Inflammatory macrophage (primary cell): ENCODE measurements around the gene CCDC17.
"Not testable (repeated sequence)": the region's sequence is repeated elsewhere in the genome, so short reads cannot be mapped to it uniquely, and the experiment has no call there.

ENCODE experiments used
- DNase-seq, 2 donors: peaks; one replicate each; pipeline ENCODE4 v3.0.0-alpha.2; 2020 to 2022

The CCDC17 gene

DNA sequence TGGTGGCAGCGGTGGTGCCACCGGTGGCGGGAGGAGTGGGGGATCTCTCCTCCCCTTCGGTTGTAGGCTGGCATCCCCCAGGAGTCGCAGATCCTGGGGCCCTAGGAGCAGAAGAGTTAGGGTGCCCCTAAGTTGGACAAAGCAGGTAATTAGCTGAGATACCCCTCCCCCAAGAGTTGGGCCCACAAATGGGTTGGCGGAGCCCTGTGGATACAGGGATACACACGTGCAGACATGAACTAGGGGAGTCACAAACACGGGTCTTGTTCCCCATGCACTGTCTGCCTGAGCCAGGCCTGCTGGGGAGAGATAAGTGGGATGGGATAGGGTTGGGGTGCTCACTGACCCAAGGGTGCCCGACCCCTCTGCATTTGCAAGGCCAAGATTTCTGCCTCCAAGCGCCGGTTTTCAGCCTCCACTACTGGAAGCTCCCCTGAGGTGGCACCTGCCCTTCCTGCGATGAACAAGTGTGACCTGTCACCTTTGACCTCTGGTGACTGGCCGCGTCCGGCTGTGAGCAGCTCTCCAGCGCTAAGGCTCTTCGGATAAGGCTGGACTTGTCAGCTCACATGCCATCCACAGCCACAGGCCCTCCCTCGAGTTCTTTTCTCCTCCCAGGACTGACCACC is 1.8 kb downstream of the CCDC17 start:
- DNase-seq, result no peak

DNA sequence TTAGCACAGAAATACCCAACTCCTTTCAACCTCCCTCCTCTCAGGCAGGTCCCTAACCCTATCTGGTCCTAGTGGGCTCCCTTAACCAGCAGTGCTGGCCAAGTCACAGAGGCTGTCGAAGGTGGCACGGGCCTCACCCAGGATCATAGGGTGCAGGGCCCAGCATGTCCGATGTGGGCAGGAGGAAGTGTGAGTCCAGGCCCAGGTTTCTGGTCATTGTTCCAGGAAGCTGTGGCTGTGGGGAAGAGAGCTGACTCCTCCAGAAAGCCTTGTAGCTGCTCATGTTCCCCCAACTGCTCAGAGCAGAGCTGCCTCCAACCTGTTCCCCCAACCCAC is 2.4 kb downstream of the CCDC17 start:
- DNase-seq, result peak; percentile 43 to 45

DNA sequence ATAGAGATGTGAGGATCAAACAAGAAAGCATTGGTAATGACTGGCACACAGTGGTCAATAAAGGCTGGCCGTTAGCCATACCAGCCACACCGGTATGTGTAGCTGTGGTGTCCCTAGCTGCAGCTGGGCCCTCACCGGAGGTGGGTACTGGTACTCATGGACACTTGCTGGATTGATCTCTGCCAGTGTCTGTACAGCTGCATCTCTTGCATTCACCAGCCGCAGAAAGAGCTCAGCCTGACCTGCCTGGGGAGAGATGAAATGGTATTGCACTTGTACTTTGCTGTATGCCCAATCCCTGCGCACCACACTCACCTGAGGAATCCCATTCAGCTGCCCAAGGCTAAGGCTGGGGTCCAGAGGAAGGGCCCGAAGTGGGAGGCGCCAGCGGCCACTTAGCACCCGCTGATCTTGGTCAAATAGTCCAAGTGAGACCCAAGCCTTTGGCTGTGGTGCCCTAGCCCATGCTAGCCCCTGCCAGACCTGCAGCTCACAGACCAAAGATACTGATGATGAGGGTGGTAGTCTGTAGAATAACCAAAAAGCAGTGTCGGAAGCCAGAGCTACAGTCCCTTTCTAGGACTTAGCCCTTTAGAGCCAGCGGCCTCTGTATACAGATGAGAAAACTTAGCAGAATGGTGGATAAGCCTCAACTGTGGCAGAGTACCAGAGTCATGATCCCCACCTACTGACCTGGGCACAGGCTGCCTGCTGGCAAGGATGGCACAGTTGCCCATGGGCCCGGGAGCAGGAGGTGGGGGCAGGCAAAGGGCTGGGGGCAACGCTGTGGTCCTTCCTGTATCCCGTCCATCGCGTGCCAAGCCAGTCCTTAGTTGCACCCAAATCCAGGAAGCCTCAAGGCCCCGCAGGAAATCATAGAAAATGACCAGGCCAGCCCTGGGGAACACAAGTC is 3.0 kb downstream of the CCDC17 start:
- no peak for DNase-seq

DNA sequence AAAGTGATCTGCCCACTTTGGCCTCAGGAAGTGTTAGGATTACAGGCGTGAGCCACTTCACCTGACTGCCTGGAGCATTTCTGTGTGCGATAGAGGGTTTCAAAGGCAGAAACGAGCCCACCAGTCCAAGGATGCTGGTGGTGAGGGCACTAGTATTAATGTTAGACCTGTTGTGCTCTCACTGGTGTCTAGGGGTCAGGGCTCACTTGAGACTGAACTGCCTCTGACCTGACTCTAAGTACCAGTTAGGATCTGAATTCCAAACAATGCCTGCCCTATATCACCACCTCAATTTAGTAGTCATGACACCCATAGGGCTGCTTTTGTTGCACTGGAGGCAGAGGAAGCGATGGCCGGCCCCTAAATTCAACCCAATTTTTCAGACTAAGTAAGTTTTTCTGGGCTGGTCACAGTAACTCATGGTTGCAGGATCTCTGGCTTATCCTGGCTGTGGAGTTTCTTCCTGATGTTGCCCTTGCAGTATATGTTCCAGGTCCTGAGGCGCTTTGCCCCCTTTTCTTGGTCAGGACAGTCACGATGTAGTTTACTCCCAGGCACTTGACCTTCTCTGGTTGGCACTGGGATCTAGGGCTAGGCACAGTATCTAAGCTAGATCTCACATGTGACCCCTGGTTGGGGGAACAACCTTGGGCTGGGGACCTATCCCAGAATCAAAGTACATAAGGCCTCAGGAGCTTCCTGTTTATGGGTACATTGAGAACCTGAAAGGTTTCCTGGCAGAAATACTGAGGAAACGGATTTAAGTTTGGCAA is 4.5 kb downstream of the CCDC17 start:
- no peak for DNase-seq

DNA sequence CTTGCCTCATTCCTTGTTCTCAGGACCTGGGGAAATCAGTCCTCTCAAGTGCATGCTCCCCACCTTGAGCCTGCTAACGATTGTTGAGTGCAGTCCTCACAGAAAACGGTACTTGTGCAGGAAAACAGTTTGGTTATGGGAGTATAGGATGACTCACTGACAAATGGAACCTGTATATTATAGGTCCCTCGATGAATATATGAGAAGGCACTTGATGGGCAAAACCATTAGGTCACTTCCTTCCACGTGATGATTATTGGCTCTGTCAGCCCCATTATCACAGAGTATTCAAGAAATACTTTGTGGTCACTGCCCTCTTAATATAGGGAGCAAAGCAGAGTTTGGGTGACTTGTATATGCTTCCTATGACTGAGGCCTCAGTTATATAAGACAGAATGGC is 6.2 kb downstream of the CCDC17 start:
- no peak for DNase-seq

DNA sequence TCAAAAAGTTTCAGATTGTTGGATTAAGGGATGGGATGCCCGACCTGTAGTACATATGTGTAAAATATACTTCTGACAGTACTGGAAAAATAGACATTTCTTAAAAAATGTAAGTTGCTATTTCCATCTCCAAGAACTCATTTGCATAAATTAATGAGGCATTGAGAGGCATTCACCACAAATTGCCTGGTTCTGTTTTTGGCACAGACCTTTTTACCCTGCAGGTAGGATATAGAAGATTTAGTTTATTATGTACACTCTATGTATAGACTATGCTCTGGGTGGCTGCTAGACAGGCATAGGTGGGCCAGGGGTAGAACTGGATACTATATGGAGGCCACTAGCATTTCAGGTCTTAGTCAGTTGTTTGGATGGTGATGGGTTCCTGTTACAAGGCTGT is 8.0 kb downstream of the CCDC17 start:
- no peak for DNase-seq

DNA sequence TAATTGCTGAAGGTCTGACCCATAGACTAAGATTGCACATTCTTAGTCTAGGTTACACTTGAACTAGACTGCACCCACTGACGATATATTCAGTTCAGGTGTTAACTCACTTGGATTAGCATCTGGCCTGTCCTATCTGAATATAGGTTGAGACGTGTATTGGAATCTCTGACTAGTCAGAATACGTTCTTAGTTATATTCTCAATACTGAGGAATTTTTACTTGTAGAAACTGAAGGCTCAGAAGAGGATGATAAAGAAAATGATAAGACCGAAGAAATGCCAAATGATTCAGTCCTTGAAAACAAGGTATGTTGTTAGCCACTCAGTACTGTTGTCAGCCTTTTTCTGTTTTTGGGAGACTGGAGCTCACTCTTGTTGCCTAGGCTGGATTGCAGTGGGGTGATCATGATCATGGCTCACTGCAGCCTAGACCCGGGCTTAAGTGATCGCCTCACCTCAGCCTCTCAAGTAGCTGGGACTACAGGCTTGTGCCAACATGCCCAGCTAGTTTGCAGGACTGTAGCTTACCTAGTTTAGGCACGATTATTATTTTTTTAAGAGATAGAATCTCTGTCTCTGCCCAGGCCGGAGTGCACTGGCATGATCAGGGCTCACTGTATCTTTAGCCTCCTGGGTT is 10.8 kb downstream of the CCDC17 start:
- DNase-seq, result no peak

DNA sequence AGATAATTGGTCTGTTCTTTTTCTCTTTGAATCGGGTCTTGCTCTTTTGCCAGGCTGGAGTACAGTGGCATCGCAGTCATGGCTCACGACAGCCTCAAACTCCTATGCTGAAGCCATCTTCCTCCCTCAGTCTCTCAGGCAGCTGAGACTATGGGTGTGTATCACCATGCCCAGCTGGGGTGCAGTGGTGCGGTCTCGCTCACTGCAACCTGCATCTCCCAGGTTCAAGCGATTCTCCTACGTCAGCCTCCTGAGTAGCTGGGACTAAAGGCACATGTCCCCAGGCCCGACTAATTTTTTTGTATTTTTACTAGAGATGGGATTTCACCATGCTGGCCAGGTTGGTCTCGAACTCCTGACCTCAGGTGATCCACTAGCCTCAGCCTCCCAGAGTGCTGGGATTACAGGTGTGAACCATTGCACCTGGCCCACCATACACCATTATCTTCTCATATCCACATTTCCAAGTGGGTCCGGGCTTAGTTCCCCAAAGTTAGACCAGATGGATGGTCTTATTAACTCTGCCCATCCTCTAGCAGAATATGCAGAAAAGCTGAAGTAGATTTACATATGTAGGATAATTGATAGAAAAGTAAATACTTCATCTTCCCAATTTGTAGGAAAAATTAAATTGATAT is 13.1 kb downstream of the CCDC17 start:
- no peak for DNase-seq

DNA sequence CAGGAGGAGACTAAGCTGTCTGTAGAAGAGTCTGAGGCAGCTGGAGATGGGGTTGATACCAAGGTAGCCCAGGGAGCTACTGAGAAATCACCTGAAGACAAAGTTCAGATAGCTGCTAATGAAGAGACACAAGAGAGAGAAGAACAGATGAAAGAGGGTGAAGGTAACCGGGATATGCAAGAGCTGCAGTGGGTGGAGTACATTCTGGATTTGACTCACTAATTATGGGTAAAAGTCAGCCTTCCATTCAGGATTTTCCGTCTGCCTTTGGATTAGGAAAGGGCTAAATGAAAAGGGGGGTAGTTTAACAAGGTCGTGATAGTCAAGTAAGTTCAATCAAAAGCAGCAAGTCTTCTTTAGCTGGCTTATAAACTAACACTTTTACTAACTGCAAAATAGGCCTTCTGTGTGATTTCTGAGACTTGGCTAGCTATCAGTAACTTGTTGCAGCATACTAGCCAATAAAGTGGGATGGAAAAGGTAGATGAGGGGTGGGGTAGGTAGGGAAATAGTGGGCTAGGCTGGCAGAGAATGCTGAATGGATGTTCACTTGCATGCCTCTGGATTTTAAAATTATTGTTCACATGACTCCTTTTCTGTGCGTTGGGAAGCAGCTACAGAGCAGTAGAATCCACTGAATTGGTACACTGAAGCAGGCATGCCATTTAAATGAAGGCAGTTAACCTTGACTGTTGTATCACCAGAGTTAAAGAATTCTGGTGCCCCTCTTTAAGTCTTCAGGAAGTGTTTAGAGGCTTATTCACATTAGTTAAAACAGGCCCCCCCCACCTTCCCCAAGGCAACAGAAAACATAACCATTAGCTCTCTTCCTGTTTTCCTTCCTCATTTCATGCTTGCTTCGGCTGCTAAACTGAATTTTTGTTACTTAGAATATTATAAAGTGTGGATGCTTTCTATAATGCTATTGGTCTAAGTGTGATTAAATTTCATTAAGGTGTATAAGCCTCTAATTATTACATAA is 15.4 kb downstream of the CCDC17 start:
- peak; percentile 31 to 40 for DNase-seq

DNA sequence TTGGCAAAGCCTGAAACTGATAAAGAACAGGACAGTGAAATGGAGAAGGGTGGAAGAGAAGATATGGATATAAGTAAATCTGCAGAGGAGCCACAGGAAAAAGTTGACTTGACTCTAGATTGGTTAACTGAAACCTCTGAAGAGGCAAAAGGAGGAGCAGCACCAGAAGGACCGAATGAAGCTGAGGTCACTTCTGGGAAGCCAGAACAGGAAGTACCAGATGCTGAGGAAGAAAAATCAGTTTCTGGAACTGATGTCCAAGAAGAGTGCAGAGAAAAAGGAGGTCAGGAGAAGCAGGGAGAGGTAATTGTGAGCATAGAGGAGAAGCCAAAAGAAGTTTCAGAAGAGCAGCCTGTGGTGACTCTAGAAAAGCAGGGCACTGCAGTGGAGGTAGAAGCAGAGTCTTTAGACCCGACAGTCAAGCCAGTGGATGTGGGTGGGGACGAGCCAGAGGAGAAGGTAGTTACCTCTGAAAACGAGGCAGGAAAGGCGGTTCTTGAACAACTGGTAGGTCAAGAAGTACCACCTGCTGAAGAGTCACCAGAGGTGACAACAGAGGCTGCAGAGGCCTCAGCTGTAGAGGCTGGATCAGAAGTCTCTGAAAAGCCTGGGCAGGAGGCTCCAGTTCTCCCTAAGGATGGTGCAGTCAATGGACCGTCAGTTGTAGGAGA is 16.3 kb downstream of the CCDC17 start:
- peak; percentile 29 to 46 for DNase-seq

DNA sequence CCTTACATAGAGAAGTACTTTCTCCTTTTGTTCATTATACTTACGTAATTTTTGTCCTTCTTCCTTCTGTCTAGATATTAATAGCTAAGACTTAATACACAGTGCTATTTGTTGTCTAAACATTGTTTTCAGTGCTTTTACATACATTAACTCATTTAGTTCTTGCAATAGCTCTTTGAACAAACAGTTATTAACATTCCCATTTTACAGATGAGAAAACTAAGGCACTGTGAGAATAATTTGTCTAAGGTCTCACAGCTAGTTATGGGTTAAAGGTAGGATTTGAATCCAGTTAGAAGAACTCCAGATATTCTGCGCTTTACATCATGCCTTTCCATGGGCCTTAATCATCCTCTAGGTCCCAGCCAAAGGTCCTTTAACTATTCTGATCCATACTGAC is 19.6 kb downstream of the CCDC17 start:
- no peak for DNase-seq

DNA sequence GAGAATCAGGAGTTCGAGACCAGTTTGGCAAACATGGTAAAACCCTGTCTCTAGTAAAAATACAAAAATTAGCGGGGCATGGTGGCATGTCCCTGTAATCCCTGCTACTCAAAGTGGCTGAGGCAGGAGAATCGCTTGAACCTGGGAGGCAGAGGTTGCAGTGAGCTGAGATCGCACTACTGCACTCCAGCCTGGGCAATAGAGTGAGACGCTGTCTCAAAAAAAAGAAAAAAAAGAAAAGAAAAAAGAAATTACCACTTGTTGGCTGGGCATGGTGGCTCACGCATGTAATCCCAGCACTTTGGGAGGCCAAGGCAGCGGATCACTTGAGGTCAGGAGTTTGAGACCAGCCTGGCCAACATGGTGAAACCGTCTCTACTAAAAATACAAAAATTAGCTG is 27.1 kb downstream of the CCDC17 start:
- not testable (repeated sequence) for DNase-seq

DNA sequence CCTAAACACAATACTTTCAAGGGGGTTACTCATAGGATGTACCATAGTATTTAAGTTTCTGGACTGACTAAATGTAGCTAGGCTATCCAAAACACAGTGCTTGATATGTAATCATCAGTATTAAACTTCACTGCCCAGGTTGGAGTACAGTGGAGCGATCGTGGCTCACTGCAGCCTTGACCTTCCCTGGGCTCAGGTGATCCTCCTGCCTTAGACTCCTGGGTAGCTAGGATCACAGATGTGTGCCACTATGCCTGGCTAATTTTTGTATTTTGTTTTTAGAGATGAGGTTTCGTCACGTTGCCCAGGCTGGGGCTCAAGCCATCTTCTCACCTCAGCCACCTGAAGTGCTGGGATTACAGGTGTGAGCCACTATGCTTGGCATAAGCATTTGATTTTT is 29.4 kb downstream of the CCDC17 start:
- no peak for DNase-seq

DNA sequence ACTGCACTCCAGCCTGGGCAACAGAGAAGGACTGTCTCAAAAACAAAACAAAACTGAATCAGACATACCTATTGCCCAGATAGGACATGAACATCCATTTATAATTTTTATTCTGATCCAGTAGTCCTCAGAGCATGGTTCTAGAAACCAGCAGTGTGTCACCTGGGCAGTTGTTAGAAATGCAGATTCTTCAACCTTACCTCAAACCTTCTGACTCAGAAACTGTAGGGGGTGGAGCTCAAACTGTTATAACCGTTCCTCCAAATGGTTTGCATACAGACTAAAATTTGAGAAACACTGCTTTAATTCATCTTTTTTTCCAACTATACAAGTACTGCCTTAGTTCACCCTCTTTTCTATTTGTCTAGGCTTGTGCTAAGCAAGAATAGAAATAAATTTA is 34.0 kb downstream of the CCDC17 start:
- DNase-seq, result no peak

DNA sequence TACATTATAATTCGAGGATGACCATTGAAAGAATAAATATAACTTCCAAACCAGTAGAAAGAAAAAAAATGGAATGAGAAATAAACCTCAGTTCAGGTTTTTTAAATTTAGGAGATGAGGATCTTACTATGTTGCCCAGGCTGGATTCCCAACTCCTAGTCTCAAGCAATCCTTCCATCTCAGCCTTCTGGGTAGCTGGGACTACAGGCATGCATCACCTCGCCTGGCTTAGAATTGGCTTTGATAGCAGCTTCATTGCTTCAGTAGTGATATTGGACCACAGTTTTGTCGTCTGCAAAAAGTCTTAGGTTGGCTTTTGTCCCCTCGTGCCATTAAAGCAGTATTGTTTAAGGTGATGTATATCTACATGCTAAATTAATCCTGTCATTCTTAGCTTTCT is 37.1 kb downstream of the CCDC17 start:
- DNase-seq, result no peak

DNA sequence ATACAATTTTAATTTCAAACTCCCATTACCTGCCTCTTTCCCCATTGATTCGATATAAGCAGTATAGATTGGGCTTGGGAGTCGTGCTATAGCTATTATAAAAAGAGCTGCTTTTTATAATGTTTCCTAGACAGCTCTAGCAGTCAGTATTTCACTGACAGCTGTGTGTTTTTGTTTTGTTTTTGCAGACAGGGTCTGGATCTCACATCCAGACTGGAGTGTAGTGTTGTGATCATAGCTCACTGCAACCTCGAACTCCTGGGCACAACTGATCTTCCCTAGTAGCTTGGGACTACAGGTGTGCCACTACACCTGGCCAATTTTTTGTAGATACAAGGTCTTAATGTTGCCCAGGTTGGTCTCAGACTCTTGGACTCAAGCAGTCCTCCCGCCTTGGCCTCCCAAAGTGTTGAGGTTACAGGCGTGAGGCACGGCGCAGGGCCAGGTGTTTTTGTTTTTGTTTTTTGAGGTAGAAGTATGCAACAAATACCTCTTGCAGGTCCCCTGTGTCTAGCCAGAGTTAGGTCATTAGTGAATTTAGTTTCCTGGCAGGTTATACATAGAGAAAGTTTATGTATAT is 38.3 kb downstream of the CCDC17 start:
- DNase-seq, result no peak

DNA sequence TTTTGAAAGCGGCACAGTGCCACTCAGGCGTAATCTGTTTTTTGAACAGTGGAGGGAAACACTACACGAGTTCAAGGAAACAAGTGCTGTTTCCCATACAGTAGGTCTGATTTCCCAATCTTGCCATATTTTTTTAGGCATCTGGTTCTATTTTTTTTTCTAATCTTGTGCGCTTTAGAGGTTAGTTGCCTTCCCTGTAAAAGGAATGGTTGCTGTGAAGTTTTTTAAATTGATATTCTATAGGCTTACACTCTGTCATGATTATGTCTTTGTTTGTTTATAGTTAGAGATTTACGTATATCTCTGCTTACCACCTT is 38.8 kb downstream of the CCDC17 start:
- no peak for DNase-seq

DNA sequence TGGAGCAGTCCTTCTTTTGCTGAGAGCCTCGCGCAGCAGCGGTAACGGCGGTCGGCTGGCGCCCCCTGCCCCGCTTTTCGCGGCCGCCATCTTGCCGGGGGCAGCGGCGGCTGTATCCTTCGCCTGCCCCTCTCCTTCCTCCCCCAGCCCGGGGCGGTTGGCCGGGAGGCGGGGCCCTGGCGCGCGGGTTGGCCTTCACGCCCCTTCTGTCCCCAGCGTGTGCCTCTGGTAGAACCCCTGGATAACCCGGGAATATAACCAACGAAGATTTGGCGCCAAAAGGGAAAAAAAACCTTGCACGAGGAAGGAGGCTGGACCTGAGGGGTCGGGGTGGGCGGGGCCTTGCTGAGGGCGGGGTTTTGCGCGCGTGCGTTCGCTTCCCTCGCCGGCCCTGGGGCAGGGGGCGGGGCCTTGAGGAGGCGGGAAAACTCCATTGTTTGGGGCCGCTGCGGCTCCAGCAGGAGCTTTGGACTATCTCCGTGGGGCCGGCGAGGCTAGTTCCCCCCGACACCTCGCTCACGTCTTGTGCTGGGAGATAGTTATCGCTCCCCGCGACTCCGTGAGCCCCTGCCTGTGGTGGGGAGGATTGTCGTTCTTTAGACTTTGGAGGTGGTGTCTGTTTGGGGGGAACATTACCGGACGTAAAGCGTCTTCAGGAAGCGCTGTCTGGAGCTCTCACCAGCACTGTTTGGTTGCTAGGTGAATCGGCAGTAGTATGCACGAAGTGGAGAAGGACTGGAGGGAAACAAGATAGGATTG is 39.3 kb downstream of the CCDC17 start:
- DNase-seq, result peak; percentile 89 to 90

DNA sequence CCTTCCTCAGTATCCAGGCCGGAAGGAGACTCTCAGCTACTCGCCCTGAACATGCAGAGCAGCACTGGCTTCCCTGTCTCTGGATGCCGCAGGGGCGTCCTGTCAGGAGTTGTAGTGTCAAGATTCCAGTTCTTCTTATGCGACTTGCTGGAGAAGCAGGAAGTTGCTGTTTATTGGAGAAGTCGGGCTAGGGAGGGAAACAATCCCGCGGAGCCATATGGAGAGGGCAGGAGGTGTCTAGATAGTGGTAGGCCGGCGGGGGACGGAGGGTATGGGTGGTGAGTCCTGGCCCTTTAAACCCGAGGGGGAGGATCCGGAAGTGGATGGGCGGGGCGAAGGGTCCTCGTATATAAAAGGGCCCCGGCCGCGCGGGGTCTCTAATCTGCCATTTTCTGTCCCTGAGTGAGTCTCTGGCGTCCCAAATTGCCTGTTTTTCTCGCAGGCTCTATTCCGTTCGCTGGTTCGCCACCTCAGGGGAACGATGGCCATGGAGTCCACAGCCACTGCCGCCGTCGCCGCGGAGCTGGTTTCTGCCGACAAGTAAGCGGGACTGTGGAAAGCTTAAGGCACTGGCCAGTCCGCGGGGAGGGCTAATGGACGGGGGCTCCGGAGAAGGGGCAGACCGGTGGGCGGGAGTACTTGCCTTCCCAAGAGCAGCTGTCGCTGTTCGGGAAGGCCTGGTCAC is 40.0 kb downstream of the CCDC17 start, which contains the start of gene NASP:
NASP (plus strand) TSS at position 376 of the 685 bp plus-strand sequence; CDS start at position 482, 106 bp downstream.
- peak; percentile 85 to 87 for DNase-seq
